ENCODE data around the gene ODAD2.

DNA sequence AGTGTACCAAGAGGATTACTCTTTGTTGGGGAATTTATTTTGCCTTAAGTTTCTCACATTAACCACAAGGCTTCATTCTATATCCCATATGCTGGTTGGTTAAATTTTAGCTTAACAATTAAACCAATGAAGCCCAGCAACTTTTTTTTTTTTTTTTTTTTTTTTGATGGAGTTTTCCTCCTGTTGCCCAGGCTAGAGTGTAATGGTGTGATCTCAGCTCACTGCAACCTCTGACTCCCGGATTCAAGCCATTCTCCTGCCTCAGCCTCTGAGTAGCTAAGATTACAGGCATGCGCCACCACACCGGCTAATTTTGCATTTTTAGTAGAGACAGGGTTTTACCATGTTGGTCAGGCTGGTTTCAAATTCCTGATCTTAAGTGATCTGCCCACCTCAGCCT is 178.2 kb downstream of the ODAD2 start:
- no peak for TF ChIP-seq CTCF (conservative IDR thresholded peaks at IDR 0.05; ENCODE audit: low read length)
- no peak for TF ChIP-seq EZH2phosphoT487 (IDR thresholded peaks at IDR 0.05; ENCODE audit: borderline replicate concordance, low read depth, low read length)

Data from OCI-LY7 (cell line).